Activated CD4-positive, alpha-beta T cell treated with anti-CD3 and anti-CD28 coated beads, Interleukin-2, amount 50 U/mL, for 16 hours (primary cell): ENCODE data around the gene HOXD9.
A peak's percentile ranks its signal among the peaks of the same experiment; 100 is the strongest.

Experiments
- DNase-seq: peaks from one replicate; pipeline ENCODE4 v3.0.0-alpha.2; 2020

Gene HOXD9

GRCh38 chr2:176085861-176086771, 36.4 kb upstream of the HOXD9 start:
- DNase-seq = no peak

- DNase-seq = no peak
These were observed 35.0 kb upstream of the HOXD9 start for GRCh38 chr2:176087330-176088047.

GRCh38 chr2:176088048-176088936, 34.2 kb upstream of the HOXD9 start:
- peak; percentile 27 for DNase-seq

GRCh38 chr2:176088937-176089842, 33.3 kb upstream of the HOXD9 start:
- no peak for DNase-seq

- no peak for DNase-seq
These were observed 32.6 kb upstream of the HOXD9 start for GRCh38 chr2:176089843-176090395.

- DNase-seq = no peak
These were observed 31.7 kb upstream of the HOXD9 start for GRCh38 chr2:176090862-176091261.

DNA sequence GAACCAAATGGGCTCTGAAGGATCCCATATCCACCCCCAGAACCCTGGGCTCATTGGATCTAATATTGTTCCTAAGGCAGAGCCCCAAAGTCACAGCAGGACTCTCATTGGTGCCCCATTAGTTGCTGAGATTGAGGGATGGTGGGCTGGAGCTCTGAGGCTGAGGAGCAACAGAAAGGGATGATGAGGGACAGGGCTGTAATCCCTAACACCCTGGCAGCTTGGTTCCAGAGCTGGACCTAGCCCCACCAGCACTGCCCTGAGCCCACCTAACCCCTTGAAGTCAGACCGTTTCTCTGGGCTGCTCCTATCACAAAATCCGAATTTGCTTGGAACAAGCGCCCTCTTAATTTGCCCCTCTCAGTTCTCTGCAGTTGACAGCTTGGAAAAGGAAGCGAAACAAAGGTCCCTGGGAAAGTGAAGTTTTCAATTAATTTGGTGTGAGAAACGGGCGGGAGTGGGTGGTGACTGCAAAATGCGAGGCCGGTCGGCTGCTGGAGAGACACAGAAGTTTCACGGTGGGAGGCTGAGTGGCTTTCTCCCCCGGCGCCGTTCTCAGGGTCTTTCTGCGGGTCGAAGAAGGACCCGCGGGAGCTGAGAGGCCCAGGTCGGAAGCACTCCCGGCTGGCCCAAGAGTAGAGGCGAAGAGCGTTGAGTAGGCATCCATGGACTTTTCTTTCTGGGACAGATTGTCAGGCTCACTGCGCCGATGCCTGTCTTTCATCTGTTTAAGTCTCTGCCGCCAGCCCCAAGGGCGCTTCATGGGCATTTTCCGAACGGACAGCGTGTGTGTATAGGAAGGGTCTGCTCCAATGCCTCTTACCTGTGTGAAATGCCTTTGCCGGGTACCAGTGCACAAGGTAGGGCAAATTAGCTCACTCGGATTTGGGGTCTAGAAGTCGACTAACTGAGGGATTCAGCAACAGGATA, 30.9 kb upstream of the HOXD9 start:
- DNase-seq = no peak

DNA sequence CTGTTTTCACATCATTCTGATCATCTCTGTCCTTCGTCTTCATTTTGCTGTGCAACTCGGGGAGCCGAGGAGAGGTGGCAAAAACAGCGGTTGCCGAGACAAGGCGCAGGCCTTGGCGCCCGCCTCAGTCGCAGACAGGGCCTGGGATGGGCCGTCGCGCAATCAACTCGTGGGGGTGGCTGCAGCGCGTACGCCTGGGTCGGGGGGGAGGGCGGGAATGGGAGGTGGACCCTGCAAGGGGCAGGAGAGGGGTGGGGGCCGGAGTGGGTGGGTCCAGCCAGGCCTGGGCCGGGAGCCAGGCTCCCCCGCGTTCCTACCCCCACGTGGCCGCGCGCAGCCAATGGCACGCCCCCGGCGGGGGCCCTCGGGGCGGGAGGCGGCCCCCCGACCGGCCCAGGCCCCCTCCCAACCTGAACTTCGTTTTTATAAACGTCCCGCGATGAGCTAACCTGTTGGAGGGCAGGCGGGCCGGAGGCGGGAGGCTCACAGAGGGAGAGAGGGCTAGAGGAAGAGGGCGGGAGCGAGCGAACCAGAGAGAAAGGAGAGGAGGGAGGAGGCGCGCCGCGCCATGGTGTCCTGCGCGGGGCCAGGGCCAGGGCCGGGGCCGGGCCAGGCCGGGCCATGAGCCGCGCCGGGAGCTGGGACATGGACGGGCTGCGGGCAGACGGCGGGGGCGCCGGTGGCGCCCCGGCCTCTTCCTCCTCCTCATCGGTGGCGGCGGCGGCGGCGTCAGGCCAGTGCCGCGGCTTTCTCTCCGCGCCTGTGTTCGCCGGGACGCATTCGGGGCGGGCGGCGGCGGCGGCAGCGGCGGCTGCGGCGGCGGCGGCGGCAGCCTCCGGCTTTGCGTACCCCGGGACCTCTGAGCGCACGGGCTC, 30.0 kb upstream of the HOXD9 start, which contains the start of gene HOXD13:
HOXD13 (plus strand) TSS at position 452 of the 875 bp plus-strand sequence; CDS start at position 622, 170 bp downstream.
- DNase-seq = no peak

GRCh38 chr2:176093145-176093897, 29.2 kb upstream of the HOXD9 start:
- no peak for DNase-seq

- no peak for DNase-seq
These were observed 28.6 kb upstream of the HOXD9 start for GRCh38 chr2:176093898-176094249.

- no peak for DNase-seq
These were observed 28.2 kb upstream of the HOXD9 start for GRCh38 chr2:176094349-176094748.

DNA sequence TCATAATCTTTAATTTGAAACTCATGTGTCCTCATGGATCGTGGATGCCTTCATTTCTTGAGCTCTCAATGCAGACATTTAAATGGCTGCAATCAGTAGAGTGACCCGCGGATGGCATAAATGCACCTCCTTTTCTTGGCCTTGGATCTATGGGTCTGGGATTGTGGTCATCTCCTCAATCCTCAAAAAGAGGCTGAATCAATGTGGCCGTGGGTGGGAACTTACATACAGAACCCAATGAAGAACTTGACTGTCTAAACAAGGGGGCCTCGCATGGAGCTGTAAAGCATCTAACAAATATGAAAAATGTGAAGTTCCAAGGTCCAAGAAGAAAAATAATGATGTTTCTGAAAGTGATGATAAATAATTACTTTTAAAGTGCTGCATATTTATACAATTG, 27.1 kb upstream of the HOXD9 start:
- no peak for DNase-seq

- no peak for DNase-seq
These were observed 26.1 kb upstream of the HOXD9 start for GRCh38 chr2:176096243-176096985.

DNA sequence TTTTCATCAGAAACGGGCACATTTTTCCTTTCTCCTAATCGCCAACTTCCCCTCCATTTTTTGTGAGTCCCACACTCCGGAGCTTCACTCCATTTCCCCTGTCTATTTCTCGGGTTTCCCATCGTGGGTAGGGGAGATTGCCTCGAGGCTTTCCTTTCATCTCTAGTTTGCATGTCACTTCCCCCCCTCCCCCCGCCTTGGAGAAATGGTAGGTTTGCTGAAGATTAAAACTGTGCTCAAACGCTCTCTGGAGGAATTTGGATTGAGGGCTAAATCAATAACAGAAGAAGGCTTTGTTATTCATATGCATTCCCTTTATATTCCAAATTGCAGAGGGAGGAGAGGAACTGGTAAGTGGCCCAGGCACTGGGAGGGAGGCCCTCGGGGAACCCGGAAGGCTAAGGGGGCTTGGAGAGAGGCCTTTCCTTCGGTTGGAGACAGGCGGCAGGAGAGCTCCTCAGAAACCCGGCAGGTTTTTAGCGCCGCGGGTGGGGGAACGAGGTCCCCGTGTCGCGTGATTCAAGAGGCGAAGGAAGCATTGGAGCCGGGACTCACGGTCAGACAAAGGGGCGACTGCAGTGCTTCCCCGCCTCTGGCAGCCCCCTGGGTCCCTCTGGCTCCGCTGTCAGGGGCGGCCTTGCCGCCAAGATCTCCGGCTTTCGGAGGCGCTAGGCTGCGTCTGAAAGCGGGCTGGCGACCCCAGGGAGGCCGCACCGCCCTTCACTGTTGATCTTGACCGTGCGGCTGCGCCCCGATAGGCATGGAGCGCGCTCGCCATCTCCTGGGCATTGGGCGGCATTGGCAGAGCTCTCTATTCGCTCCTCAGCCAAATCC, 25.3 kb upstream of the HOXD9 start:
- DNase-seq = peak; percentile 52

DNA sequence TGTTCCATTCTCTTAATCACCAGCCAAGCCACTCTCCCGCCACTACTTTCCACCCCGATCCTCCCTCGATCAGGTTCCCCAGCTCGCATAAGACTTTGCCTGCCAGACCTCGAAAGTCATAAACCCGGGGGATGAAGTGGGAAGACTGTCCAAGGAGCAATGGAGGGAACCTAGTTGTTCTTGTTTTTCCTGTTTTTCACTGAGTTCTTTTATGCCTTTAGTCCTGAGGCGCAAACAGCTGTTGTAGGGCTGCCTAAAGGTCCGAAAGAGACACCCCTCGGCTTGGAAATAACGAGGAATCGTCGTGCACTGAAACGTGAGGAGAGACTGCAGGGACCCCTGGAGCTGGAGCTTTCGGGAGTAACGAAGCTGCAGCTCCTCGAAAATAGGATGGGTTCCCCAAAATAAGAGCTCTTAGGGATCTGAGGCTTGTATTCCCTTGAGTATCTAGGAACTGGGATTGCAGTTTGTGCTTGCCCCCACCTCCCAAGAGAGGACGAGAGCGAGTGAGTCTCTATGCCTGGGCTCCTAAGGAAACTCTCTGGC, 24.6 kb upstream of the HOXD9 start:
- DNase-seq = no peak

DNA sequence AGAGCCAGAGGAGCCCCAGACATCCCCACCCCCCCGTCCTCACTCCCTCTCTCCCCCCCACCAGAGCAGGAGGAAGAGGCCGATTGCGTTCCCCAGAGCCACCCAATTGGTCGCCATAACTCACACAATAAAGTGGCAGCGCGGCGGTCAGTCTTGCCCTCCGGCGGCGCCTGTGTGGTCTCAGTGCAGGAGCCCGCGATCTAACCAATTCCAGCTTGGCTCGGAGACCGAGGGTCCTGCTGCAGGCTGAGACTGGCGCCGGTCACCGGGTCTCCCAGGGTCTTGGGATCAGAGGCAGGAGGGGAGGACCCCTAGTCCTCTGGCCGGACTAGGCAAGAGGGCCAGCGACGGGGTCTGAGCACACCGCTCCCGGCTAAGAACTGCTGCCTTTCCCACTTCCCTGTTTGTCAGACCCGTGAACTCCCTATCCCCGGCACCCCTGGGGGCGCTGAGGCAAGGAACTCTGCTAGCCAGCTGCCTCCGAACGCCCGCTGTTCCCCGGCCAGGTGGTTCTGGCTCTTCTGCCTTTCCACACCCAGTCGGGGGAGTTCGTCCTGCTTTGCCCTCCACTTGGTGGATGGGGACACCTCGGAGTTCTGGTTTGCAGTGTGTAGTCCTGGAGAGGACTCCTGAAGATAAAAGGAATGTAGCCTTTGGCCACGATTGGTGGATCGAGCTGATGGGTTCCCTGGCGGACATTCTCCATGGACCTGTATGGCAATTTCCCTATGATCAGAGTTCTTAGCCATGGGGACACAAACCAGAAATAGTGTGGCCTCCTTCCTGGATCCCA, 24.0 kb upstream of the HOXD9 start:
- no peak for DNase-seq
